ENCODE measurements around the gene CTBP2. TPM values are rescaled to one million over a fixed set of nuclear protein-coding genes. Genes with fewer than 3 reads are reported as not detected.

The CTBP2 gene
- total and polyA plus RNA-seq, 10 of the 15 experiments (the other 5 are each of a cell fraction or from before 2014, with no cell fraction given), result 0.02 to 0.72 (median 0.06) TPM; not detected in 2

DNA sequence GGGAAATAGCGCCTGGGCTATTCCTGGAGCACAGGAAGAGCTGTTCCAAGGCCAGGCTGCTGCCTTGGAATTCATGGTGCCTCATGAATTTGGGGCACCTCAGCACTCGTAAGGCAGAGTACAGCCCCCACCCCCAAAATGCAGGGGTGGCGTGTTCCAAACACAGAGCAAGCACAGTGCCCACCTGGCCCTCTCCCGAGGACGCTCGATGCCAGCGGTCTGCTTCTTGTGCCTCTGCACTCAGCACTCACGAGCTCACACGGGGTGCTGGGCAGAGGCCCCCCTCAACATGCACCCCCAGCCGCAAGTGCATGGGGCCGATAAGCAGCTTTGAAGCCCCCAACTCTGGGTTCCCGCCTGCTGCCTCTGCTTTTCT lies 158.3 kb downstream of the CTBP2 start (continued):
- TF ChIP-seq, protein P1, sequence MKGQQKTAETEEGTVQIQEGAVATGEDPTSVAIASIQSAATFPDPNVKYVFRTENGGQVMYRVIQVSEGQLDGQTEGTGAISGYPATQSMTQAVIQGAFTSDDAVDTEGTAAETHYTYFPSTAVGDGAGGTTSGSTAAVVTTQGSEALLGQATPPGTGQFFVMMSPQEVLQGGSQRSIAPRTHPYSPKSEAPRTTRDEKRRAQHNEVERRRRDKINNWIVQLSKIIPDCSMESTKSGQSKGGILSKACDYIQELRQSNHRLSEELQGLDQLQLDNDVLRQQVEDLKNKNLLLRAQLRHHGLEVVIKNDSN (IDR thresholded peaks at IDR 0.05; ENCODE audit: borderline replicate concordance, extremely low read length, insufficient read depth, low read depth, low read length), result no peak
- TF ChIP-seq PAX5 (IDR thresholded peaks at IDR 0.05; ENCODE audit: borderline replicate concordance, low read depth, low read length), result no peak
- TF ChIP-seq CREB1 (IDR thresholded peaks at IDR 0.05; ENCODE audit: low read depth), result no peak

GRCh38 chr10:125001313-125002046 lies 158.9 kb downstream of the CTBP2 start:
- H3K79me2 ChIP-seq (ENCODE audit: control insufficient read depth, insufficient read depth, low read length), result no peaks in the 10 kb centered on the region
- FAIRE-seq, result no peak
- H3K4me1 ChIP-seq (ENCODE audit: control insufficient read depth, insufficient read depth, low read length), result no peaks in the 10 kb centered on the region; the same call in 1 of the 2 replicates
- ATAC-seq, result no peak
- no TSS peak for BruUV-seq (replicated peaks)
- H3K9me3 ChIP-seq (replicated peaks; ENCODE audit: control insufficient read depth, insufficient read depth, low read length), result no peaks in the 10 kb centered on the region
- CTCF ChIA-PET, result interaction anchor here (1.6 kb wide), 1 partner anchor 9 kb away, joined by 3 read pairs; no protein-coding TSS in a partner anchor
- RAD21 ChIA-PET (ENCODE audit: unreplicated experiment), result no interaction called here
- H3K27ac ChIP-seq (ENCODE audit: control insufficient read depth, insufficient read depth), result no peak overlapping the region
- SMC1A ChIA-PET (ENCODE audit: uncharacterized antibody, unreplicated experiment), result interaction anchor here (0.6 kb wide), 1 partner anchor 456 kb away, joined by 5 read pairs; no protein-coding TSS in a partner anchor
- intact Hi-C loops (cut with micrococcal nuclease; ENCODE audit: unreplicated experiment) (no loop called here), in situ Hi-C loops (cut with MboI) (no loop called here)
- 55% methylated on average over 21 of the region's 21 CpGs for WGBS (ENCODE audit: insufficient coverage, insufficient replicate concordance, low lambda C conversion rate, missing lambda C conversion rate)
- no peak overlapping the region for H2AFZ ChIP-seq (ENCODE audit: control insufficient read depth, low read depth, low read length)
- no peaks in the 10 kb centered on the region for H3K27me3 ChIP-seq (replicated peaks in 1 of 2; ENCODE audit: control insufficient read depth in 2 of 2, insufficient read depth in 2 of 2, low read length in 1 of 2)
- POLR2A ChIA-PET, result no interaction called here
- no peaks in the 10 kb centered on the region for H4K20me1 ChIP-seq (ENCODE audit: control insufficient read depth, insufficient read depth)
- H3K9ac ChIP-seq (ENCODE audit: control insufficient read depth, insufficient read depth, low read length), result no peak overlapping the region
- no peaks in the 10 kb centered on the region for H3K36me3 ChIP-seq (ENCODE audit: control insufficient read depth in 2 of 2, insufficient read depth in 2 of 2, low read length in 1 of 2)
- no peak for DNase-seq (ENCODE audit: low read depth, low spot score)
- H3K4me2 ChIP-seq (ENCODE audit: control insufficient read depth, insufficient read depth), result no peak overlapping the region
- H3K4me3 ChIP-seq, result no peak overlapping the region
- TF ChIP-seq MYB (IDR thresholded peaks at IDR 0.05; ENCODE audit: borderline replicate concordance, low read depth, low read length) (no peak), ZNF622 (IDR thresholded peaks at IDR 0.05) (no peak), ZBTB40 (IDR thresholded peaks at IDR 0.05; ENCODE audit: borderline replicate concordance) (no peak), IRF3 (IDR thresholded peaks at IDR 0.05) (no peak), STAT3 (IDR thresholded peaks at IDR 0.05; ENCODE audit: low read depth, low read length) (no peak), IKZF2 (IDR thresholded peaks at IDR 0.05) (no peak), E2F8 (IDR thresholded peaks at IDR 0.05; ENCODE audit: low read depth, partially characterized antibody) (no peak), PAX8 (IDR thresholded peaks at IDR 0.05) (no peak), NR2C2 (IDR thresholded peaks at IDR 0.05; ENCODE audit: borderline replicate concordance, control insufficient read depth, insufficient read length, low read depth) (no peak), TCF3 (IDR thresholded peaks at IDR 0.05; ENCODE audit: borderline replicate concordance, insufficient read depth, low read depth, low read length) (no peak)

All from GM12878 (cell line).